HG03135 (cell line): Measurements from ENCODE around the gene ZFP91.

Experiments used
- ATAC-seq: cut with Tn5 transposase; IDR thresholded peaks from one replicate; pipeline ENCODE4 v1.9.1; 2021; ENCODE audit warnings: mild to moderate bottlenecking, moderate library complexity; ENCODE audit not compliant: unreplicated experiment

Gene ZFP91

GRCh38 chr11:58626934-58627483 lies 48.1 kb downstream of the ZFP91 start:
- no peak for ATAC-seq

GRCh38 chr11:58628446-58628845 lies 49.6 kb downstream of the ZFP91 start:
- ATAC-seq, result no peak

GRCh38 chr11:58629857-58630256 lies 51.0 kb downstream of the ZFP91 start:
- ATAC-seq, result no peak

- no peak for ATAC-seq
These were observed 52.5 kb downstream of the ZFP91 start for GRCh38 chr11:58631378-58631777.

GRCh38 chr11:58632510-58632909 lies 53.6 kb downstream of the ZFP91 start:
- no peak for ATAC-seq

GRCh38 chr11:58636587-58636986 lies 57.7 kb downstream of the ZFP91 start:
- no peak for ATAC-seq

GRCh38 chr11:58637371-58637770 lies 58.5 kb downstream of the ZFP91 start:
- ATAC-seq, result no peak

- ATAC-seq, result no peak
These were observed 60.2 kb downstream of the ZFP91 start for GRCh38 chr11:58639103-58639502.

- ATAC-seq, result no peak
These were observed 60.8 kb downstream of the ZFP91 start for GRCh38 chr11:58639669-58640068.

- no peak for ATAC-seq
These were observed 61.6 kb downstream of the ZFP91 start for GRCh38 chr11:58640386-58641023.

GRCh38 chr11:58641341-58641740 lies 62.5 kb downstream of the ZFP91 start:
- ATAC-seq, result no peak

GRCh38 chr11:58641803-58642581 lies 63.1 kb downstream of the ZFP91 start:
- ATAC-seq, result no peak

- ATAC-seq, result no peak
These were observed 67.0 kb downstream of the ZFP91 start for GRCh38 chr11:58645854-58646253.

- ATAC-seq, result peak; percentile 85
These were observed 68.4 kb downstream of the ZFP91 start for GRCh38 chr11:58647141-58647699.

- ATAC-seq, result no peak
These were observed 69.0 kb downstream of the ZFP91 start for GRCh38 chr11:58647866-58648265.

GRCh38 chr11:58649623-58650022 lies 70.8 kb downstream of the ZFP91 start:
- no peak for ATAC-seq

GRCh38 chr11:58650496-58650895 lies 71.6 kb downstream of the ZFP91 start:
- ATAC-seq, result no peak

- ATAC-seq, result no peak
These were observed 73.9 kb downstream of the ZFP91 start for GRCh38 chr11:58652726-58653280.

GRCh38 chr11:58654079-58654907 lies 75.4 kb downstream of the ZFP91 start:
- peak; percentile 85 for ATAC-seq

- ATAC-seq, result no peak
These were observed 76.0 kb downstream of the ZFP91 start for GRCh38 chr11:58654908-58655296.

- ATAC-seq, result no peak
These were observed 77.5 kb downstream of the ZFP91 start for GRCh38 chr11:58656348-58656747.
